Lower leg skin (tissue), 4 donors: ENCODE data around the gene FIBCD1. TPM values are rescaled to one million over a fixed set of nuclear protein-coding genes. Genes with fewer than 3 reads are reported as not detected.

ENCODE experiments used
- DNase-seq, 2 donors: peaks; one replicate each; pipeline ENCODE4 v3.0.0-alpha.2; 2019; ENCODE audit warnings: low spot score in 2 of 2
- H3K4me3 ChIP-seq: fragments of 200-600 bp; sonication (generic); 2 replicates; pipeline ENCODE4 v1.5.1; 2017; ENCODE audit warnings: mild to moderate bottlenecking, low read depth; ENCODE audit not compliant: poor library complexity, severe bottlenecking
- POLR2A ChIP-seq, 2 donors: fragments of 450-650 bp; IDR thresholded peaks; one replicate each; pipeline ENCODE4 v1.6.1; 2016 to 2017; ENCODE audit warnings: antibody characterized with exemption in 2 of 2, mild to moderate bottlenecking in 1 of 2, moderate library complexity in 1 of 2
- WGBS, 2 donors: methylation state at CpG; one replicate each; pipeline ENCODE4 v1.1.5; 2018; 5-methylcytosine and 5-hydroxymethylcytosine counted together
- intact Hi-C: fragments of 100-400 bp; cut with DNase I; formaldehyde crosslinking; loops from one replicate; pipeline ENCODE4 v1.15.0; 2023; ENCODE audit warnings: low total_unique reads
- total RNA-seq, 4 donors: library from RNA; depleted of rRNA; stranded (reverse); fragments of >200 nt; gene quantifications; one replicate each; pipeline ENCODE4 v1.1.0, GENCODE V29; 2016
- TF ChIP-seq, protein P1 (sequence below), 3 donors: fragments of 450-650 bp; IDR thresholded peaks; one replicate each; pipeline ENCODE4 v1.5.1; 2016; ENCODE audit warnings: antibody characterized with exemption in 3 of 3, mild to moderate bottlenecking in 3 of 3, moderate library complexity in 2 of 3

Gene FIBCD1
- total RNA-seq, 4 donors from 2014 or later: 0.17 to 0.42 TPM; not detected in 2

DNA sequence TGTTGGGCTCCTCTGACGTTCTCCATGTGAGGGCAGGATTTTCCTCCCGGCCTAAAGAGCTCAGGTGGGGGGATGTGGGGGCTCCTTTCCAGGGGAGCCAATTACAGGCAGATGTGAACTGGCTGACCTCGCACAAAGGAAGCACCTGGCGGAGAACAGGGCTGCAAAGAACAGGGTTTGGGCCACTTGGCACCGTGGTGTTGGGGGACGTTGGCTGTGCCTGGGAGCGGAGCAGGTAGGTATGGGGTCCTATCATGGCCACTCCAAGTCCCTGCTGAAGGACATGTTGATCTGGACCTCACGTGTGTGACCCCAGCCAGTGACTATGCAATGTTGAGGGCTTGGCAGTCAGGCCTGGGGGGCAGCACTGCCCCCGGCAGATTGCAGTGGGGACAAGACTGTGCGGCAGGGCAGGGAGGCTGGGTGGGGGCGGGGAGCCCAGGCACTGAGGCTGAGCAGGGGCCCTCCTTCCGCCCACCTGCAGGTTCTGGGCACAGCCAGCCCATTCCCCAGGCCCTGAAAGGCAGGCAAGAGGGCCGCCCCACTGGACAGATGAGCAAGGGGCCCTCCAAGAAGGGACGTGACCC, 19.4 kb downstream of the FIBCD1 start:
- no peak for DNase-seq
- TF ChIP-seq POLR2A (IDR thresholded peaks at IDR 0.05): no peak
- TF ChIP-seq, protein P1, sequence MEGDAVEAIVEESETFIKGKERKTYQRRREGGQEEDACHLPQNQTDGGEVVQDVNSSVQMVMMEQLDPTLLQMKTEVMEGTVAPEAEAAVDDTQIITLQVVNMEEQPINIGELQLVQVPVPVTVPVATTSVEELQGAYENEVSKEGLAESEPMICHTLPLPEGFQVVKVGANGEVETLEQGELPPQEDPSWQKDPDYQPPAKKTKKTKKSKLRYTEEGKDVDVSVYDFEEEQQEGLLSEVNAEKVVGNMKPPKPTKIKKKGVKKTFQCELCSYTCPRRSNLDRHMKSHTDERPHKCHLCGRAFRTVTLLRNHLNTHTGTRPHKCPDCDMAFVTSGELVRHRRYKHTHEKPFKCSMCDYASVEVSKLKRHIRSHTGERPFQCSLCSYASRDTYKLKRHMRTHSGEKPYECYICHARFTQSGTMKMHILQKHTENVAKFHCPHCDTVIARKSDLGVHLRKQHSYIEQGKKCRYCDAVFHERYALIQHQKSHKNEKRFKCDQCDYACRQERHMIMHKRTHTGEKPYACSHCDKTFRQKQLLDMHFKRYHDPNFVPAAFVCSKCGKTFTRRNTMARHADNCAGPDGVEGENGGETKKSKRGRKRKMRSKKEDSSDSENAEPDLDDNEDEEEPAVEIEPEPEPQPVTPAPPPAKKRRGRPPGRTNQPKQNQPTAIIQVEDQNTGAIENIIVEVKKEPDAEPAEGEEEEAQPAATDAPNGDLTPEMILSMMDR (IDR thresholded peaks at IDR 0.05): no peak
- WGBS, 2 donors: 66 to 70% methylated on average over 11 to 14 of the region's 14 CpGs
- intact Hi-C loops: no loop called here
- no peak overlapping the region for H3K4me3 ChIP-seq

DNA sequence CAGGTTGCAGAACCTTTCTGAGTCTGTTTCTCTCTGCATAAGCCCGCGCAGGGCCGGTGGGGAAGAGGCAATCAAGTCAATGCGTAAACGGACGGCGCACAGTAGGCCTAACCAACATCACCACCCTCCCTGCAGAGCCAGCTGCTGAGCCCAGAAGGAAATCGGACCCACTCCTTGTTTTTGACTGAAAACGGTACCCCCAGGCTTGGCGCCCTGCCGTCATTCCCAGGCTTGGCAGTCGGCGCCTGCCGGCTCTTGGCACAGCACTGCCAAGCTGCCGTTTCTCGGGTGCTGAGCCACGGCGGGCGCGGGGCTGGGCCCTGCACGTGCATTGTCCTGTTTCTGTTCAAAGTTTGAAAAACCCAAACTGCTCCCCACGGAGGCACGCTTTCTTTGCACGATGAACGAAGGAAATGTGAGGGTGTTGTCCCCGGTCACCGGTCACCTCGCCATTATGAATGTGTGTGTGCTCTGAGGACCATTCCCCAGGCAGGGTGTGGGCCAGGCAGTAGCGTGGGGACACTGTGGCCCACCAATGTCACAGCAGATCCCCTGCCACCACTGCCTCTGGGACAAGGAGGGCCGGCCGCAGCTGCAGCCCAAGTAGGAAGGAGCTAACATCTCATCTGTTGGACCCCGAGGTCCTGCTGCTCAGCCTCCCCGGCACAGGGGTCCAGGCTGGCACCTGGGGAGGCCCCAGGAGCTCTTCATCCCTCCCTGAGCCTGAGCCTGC, 20.1 kb downstream of the FIBCD1 start:
- 57 to 62% methylated on average over 18 to 33 of the region's 33 CpGs for WGBS, 2 donors
- intact Hi-C loops: no loop called here
- TF ChIP-seq, protein P1 (IDR thresholded peaks at IDR 0.05): no peak
- TF ChIP-seq POLR2A (IDR thresholded peaks at IDR 0.05): no peak
- H3K4me3 ChIP-seq: no peak overlapping the region
- no peak for DNase-seq

DNA sequence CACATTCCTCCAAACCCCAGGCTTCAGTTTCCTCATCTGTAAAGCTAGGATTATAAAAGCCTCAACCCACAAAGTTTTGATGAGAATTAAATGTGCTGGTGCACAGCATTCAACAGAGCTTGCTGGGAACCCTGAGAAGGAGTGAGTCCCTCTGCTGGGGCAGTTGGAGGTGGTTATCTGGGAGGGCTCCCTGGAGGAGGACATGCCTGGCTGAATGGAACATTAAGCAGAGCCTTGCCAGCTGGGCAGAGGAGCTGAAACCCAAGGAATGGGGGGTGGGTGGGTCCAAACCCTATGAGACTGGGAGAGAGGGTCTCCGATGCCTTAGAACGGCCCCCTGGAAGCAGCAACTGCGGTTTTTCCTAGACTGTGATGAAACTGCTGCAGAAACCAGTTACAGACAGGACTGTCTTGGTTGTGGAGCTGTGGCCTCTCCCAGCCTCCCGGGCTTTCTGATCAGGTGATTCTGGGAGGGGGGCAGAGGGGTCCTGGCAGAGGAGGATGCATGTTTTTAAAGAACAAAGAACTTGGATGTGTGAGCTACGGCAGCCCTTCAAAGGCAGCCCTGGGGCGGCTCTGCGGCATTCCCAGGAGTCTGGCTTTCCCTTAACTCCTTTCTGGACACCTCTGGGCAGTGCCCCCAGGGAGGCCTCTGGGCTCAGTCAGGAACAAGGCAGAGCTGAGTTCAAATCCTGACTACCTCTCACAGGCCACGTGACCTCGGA, 20.8 kb downstream of the FIBCD1 start:
- intact Hi-C loops: no loop called here
- TF ChIP-seq, protein P1 (IDR thresholded peaks at IDR 0.05): no peak
- TF ChIP-seq POLR2A (IDR thresholded peaks at IDR 0.05): no peak
- no peak overlapping the region for H3K4me3 ChIP-seq
- 41 to 43% methylated on average over 9 of the region's 9 CpGs for WGBS, 2 donors
- no peak for DNase-seq

DNA sequence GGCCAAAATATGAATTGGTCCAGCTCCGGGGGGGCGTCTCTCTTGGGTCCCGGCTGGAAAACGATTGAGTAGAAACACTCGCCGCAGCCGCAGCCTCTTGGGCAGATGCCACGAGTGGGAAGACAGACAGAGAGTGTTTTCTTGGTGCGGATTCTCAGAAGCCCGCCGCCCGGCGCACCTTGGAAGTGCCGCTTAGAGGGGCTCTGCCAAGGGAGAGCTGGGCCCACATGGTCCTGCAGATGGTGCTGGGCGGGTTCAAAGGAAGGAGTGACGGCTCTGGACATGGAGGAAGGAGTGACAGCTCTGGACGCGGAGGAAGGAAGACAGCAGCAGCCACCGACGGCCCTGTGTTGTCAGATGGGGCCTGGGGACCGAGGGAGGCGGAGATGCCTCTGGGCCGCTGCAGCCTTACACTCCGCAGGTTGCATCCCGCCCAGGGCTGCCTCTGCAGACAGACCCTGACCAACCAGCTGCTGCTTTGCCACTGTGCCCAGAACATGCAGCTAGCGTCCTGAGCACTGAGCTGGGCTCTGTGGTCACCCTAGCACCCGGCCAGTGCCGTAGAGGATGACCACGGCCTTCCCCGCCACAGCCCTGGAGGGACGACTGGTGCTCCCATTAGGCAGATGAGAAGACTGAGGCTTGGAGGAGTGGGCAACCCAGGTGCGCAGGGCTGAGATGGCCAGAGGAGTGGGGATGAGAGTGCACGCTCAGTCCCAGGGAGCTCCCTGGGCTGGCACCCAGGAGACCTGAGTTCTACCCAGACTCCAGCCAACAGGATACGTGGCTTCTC, 21.7 kb downstream of the FIBCD1 start:
- TF ChIP-seq POLR2A (IDR thresholded peaks at IDR 0.05): no peak
- TF ChIP-seq, protein P1 (IDR thresholded peaks at IDR 0.05): no peak
- 61 to 69% methylated on average over 27 to 30 of the region's 34 CpGs for WGBS, 2 donors
- no peak for DNase-seq
- H3K4me3 ChIP-seq: no peak overlapping the region
- intact Hi-C loops: no loop called here

DNA sequence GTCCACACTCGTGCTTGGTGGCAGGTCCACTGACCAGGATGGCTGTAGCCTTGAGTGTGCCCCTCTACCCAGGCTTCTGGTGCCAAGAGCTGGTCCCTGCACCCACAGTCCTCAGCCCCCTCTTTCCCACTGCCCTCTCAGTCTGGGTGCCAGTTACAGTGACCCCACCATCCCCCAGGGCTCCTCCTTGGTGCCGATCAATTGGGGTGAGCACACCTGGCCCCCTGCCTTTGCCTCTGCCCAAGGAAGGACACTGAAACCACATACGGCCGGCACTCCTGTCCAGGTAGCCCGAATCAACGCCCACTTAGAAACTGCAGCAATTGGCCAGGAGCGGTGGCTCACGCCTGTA, 24.0 kb downstream of the FIBCD1 start:
- intact Hi-C loops: no loop called here
- WGBS, 2 donors: 82 to 92% methylated on average over 4 to 8 of the region's 8 CpGs
- TF ChIP-seq, protein P1 (IDR thresholded peaks at IDR 0.05): no peak
- TF ChIP-seq POLR2A (IDR thresholded peaks at IDR 0.05): no peak
- DNase-seq: no peak
- no peak overlapping the region for H3K4me3 ChIP-seq
